ENCODE measurements around the gene SGO2.

SGO2 gene

DNA sequence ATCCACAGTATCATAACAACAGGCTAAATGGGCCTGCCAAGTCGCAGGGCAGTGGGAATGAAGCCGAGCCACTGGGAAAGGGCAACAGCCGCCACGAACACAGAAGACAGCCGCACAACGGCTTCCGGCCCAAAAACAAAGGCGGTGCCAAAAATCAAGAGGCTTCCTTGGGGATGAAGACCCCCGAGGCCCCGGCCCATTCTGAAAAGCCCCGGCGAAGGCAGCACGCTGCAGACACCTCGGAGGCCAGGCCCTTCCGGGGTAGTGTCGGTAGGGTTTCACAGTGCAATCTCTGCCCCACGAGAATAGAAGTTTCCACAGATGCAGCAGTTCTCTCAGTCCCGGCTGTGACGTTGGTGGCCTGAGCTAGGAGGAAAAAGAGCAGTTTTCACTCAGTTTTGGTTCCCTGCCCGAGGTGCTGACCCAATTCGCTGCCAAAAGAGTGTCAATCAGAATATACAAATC is 48.3 kb upstream of the SGO2 start:
- TF ChIP-seq ZC3H10 (CRISPR knock-in tag; IDR thresholded peaks at IDR 0.05), result no peak
- TF ChIP-seq, protein P1, sequence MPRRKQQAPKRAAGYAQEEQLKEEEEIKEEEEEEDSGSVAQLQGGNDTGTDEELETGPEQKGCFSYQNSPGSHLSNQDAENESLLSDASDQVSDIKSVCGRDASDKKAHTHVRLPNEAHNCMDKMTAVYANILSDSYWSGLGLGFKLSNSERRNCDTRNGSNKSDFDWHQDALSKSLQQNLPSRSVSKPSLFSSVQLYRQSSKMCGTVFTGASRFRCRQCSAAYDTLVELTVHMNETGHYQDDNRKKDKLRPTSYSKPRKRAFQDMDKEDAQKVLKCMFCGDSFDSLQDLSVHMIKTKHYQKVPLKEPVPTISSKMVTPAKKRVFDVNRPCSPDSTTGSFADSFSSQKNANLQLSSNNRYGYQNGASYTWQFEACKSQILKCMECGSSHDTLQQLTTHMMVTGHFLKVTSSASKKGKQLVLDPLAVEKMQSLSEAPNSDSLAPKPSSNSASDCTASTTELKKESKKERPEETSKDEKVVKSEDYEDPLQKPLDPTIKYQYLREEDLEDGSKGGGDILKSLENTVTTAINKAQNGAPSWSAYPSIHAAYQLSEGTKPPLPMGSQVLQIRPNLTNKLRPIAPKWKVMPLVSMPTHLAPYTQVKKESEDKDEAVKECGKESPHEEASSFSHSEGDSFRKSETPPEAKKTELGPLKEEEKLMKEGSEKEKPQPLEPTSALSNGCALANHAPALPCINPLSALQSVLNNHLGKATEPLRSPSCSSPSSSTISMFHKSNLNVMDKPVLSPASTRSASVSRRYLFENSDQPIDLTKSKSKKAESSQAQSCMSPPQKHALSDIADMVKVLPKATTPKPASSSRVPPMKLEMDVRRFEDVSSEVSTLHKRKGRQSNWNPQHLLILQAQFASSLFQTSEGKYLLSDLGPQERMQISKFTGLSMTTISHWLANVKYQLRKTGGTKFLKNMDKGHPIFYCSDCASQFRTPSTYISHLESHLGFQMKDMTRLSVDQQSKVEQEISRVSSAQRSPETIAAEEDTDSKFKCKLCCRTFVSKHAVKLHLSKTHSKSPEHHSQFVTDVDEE (CRISPR knock-in tag; IDR thresholded peaks at IDR 0.05), result no peak
- no peak for ATAC-seq

DNA sequence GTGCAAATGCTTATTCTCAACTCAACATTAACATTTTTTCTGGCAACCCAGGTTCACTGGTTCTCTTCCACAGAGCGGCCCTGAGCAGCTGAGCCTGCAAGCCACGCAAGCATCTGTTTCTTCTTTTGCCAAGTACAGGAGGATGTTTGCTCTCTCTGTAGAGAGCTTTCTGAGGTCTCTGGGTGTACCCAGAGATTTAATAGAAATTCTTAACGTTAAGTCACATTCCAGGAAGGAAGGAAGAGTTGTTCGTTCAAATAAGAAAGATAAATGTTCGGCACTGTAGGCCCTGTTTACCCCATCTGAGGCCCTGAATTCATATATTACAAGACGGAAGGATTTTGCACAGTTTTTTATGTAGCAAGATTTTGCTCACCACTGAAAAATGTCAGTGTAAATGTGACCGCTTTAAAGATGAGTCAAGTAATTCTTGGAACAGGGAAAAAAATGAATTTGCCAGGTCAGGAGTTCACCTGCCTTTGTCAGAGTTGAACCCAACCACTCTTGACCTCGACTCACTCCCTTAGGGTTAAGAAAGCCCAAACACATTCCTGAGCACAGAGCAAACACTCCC is 46.2 kb upstream of the SGO2 start:
- peak; percentile 70 for ATAC-seq

DNA sequence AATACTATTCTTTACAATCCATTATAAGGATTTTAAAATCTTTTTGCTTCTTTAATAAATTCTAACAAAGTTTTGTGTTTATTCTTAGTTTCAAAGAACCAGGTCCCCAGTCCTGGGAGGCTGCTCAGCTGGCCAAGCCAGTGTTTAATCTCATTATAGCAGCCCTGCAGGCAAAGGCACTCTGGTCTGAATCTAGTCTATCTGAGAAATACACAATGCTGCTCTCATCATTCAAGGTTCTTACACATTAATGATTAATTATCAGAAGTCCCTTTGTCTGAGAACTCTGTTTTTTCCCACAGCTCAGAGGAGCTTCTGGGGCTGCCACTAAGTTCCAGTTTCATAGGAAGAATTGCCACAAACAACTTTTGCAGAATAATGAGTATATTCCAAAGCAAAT is 43.8 kb upstream of the SGO2 start:
- TF ChIP-seq, protein P1 (CRISPR knock-in tag; IDR thresholded peaks at IDR 0.05), result peak; percentile 35; the same call in 1 of the 2 replicates
- TF ChIP-seq ESRRG (CRISPR knock-in tag; IDR thresholded peaks at IDR 0.05), result no peak
- no peak; the same call in 2 of the 3 replicates for ATAC-seq

More for the DNA sequence above, 46.2 kb upstream of the SGO2 start:
- TF ChIP-seq OSR1 (CRISPR knock-in tag; IDR thresholded peaks at IDR 0.05), result no peak
- TF ChIP-seq BACH2 (CRISPR knock-in tag; IDR thresholded peaks at IDR 0.05; ENCODE audit: borderline replicate concordance), result no peak
- no peak for TF ChIP-seq TCF4 (CRISPR knock-in tag; IDR thresholded peaks at IDR 0.05; ENCODE audit: borderline replicate concordance)
- no peak for TF ChIP-seq SNAI2 (CRISPR knock-in tag; IDR thresholded peaks at IDR 0.05)
- no peak for TF ChIP-seq ESRRG (CRISPR knock-in tag; IDR thresholded peaks at IDR 0.05)
- no peak for TF ChIP-seq ZFP30 (CRISPR knock-in tag; IDR thresholded peaks at IDR 0.05)
- TF ChIP-seq TOX (CRISPR knock-in tag; IDR thresholded peaks at IDR 0.05; ENCODE audit: borderline replicate concordance), result no peak

DNA sequence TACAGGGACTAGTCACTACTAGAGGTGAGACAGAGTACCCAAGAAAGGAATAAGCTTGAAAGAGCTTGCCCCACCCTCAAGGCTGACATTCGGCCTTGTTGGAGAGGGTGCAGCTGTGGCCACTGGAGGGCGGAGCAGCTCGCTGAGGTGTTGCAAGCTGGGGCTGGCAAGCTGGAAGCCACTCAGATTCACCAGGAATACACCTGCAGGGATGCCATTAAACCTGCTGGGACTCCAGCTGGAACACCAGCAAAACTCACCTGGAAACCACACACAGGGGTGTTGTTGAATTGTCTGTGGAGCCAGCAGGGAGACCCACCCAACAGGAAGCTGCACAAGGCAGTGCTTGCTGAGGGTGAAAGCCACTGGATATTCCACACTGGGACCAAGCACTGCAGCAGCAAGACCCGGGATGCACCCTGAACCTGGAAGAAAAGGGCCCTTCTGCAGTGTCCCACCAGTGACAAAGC is 42.2 kb upstream of the SGO2 start:
- no peak for TF ChIP-seq PPARA (CRISPR knock-in tag; IDR thresholded peaks at IDR 0.05; ENCODE audit: borderline replicate concordance)
- no peak for ATAC-seq

DNA sequence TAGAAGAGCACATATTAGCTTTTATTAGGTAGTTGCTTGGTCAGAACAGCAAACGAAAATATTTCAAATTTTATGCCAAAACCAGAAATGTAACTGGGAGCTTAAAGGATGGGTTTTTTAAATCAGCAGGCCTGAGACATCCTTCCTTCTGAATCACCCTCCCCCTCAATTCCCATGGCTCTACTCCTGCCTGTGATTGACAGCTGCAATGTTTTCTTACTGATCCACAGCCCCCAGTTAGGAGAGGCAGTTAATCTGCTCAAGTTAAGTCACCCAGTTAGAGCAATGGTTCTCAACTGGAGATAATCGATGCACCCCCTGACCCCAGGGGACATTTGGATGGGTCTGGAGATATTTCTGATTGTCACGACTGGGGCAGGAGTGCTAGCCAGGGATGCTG is 41.1 kb upstream of the SGO2 start:
- no peak for ATAC-seq
- TF ChIP-seq PPARA (CRISPR knock-in tag; IDR thresholded peaks at IDR 0.05; ENCODE audit: borderline replicate concordance), result no peak
- TF ChIP-seq ARNTL (CRISPR knock-in tag; IDR thresholded peaks at IDR 0.05; ENCODE audit: borderline replicate concordance, low read depth), result no peak
- TF ChIP-seq ZNF8 (CRISPR knock-in tag; IDR thresholded peaks at IDR 0.05), result no peak
- no peak for TF ChIP-seq ZNF565 (CRISPR knock-in tag; conservative IDR thresholded peaks at IDR 0.05; ENCODE audit: low read depth)
- no peak for TF ChIP-seq ZFP30 (CRISPR knock-in tag; IDR thresholded peaks at IDR 0.05)
- TF ChIP-seq, protein P2, sequence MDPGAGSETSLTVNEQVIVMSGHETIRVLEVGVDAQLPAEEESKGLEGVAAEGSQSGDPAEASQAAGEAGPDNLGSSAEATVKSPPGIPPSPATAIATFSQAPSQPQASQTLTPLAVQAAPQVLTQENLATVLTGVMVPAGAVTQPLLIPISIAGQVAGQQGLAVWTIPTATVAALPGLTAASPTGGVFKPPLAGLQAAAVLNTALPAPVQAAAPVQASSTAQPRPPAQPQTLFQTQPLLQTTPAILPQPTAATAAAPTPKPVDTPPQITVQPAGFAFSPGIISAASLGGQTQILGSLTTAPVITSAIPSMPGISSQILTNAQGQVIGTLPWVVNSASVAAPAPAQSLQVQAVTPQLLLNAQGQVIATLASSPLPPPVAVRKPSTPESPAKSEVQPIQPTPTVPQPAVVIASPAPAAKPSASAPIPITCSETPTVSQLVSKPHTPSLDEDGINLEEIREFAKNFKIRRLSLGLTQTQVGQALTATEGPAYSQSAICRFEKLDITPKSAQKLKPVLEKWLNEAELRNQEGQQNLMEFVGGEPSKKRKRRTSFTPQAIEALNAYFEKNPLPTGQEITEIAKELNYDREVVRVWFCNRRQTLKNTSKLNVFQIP (CRISPR knock-in tag; IDR thresholded peaks at IDR 0.05; ENCODE audit: borderline replicate concordance, low read depth), result no peak
- no peak for TF ChIP-seq CSDC2 (CRISPR knock-in tag; IDR thresholded peaks at IDR 0.05)
- TF ChIP-seq ISL1 (CRISPR knock-in tag; IDR thresholded peaks at IDR 0.05), result no peak
- no peak for TF ChIP-seq TCF4 (CRISPR knock-in tag; IDR thresholded peaks at IDR 0.05; ENCODE audit: borderline replicate concordance)
- TF ChIP-seq RARB (CRISPR knock-in tag; IDR thresholded peaks at IDR 0.05), result no peak
- TF ChIP-seq OSR1 (CRISPR knock-in tag; IDR thresholded peaks at IDR 0.05), result no peak
- TF ChIP-seq ESRRG (CRISPR knock-in tag; IDR thresholded peaks at IDR 0.05), result no peak
- TF ChIP-seq, protein P3, sequence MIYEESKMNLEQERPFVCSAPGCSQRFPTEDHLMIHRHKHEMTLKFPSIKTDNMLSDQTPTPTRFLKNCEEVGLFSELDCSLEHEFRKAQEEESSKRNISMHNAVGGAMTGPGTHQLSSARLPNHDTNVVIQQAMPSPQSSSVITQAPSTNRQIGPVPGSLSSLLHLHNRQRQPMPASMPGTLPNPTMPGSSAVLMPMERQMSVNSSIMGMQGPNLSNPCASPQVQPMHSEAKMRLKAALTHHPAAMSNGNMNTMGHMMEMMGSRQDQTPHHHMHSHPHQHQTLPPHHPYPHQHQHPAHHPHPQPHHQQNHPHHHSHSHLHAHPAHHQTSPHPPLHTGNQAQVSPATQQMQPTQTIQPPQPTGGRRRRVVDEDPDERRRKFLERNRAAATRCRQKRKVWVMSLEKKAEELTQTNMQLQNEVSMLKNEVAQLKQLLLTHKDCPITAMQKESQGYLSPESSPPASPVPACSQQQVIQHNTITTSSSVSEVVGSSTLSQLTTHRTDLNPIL (CRISPR knock-in tag; IDR thresholded peaks at IDR 0.05; ENCODE audit: low read depth), result no peak
- TF ChIP-seq ZC3H10 (CRISPR knock-in tag; IDR thresholded peaks at IDR 0.05), result no peak
- TF ChIP-seq SNAI2 (CRISPR knock-in tag; IDR thresholded peaks at IDR 0.05), result no peak
- TF ChIP-seq, protein P1 (CRISPR knock-in tag; IDR thresholded peaks at IDR 0.05), result no peak
- no peak for TF ChIP-seq GLIS3 (CRISPR knock-in tag; IDR thresholded peaks at IDR 0.05)

Data from SK-N-SH treated with all-trans-retinoic acid at 6 μM for 48 hours (cell line).